Spleen (tissue), 11 donors: ENCODE results near the gene GPR26. TPM values are rescaled to one million over a fixed set of nuclear protein-coding genes. Genes with fewer than 3 reads are reported as not detected.

Source experiments
- DNase-seq: peaks from one replicate; pipeline ENCODE4 v3.0.0-alpha.2; 2020
- H3K27ac ChIP-seq, 8 donors: fragments of 200-600 bp; sonication (generic) in 7 of 8; 1 replicate in 4 of 8; 2 replicates in 4 of 8; pipeline versions ENCODE4 v1.5.0 to v1.8.0; 2016 to 2021; ENCODE audit warnings: inconsistent platforms in 4 of 8, mild to moderate bottlenecking in 4 of 8, moderate library complexity in 1 of 8
- H3K27me3 ChIP-seq, 7 donors: fragments of 200-600 bp; sonication (generic) in 6 of 7; replicated peaks in 1 of 7; 1 replicate in 4 of 7; 2 replicates in 3 of 7; pipeline versions ENCODE4 v1.5.0 to v1.8.0; 2016 to 2021; ENCODE audit warnings: inconsistent platforms in 3 of 7, mild to moderate bottlenecking in 1 of 7
- H3K36me3 ChIP-seq, 6 donors: fragments of 200-600 bp; sonication (generic) in 5 of 6; 1 replicate in 4 of 6; 2 replicates in 2 of 6; pipeline versions ENCODE4 v1.5.0 to v1.8.0; 2016 to 2021; ENCODE audit warnings: inconsistent platforms in 2 of 6
- H3K4me1 ChIP-seq, 6 donors: fragments of 200-600 bp; sonication (generic) in 5 of 6; 1 replicate in 3 of 6; 2 replicates in 3 of 6; pipeline versions ENCODE4 v1.5.0 to v1.8.0; 2016 to 2021; ENCODE audit warnings: inconsistent platforms in 3 of 6
- H3K4me3 ChIP-seq, 8 donors: fragments of 200-600 bp; sonication (generic) in 7 of 8; 1 replicate in 4 of 8; 2 replicates in 4 of 8; pipeline versions ENCODE4 v1.5.0 to v1.8.0; 2016 to 2021; ENCODE audit warnings: inconsistent platforms in 4 of 8, mild to moderate bottlenecking in 4 of 8, moderate library complexity in 2 of 8
- H3K9me3 ChIP-seq, 8 donors: fragments of 200-600 bp; sonication (generic) in 7 of 8; 1 replicate in 4 of 8; 2 replicates in 4 of 8; pipeline versions ENCODE4 v1.5.0 to v1.8.0; 2016 to 2021; ENCODE audit warnings: inconsistent platforms in 4 of 8
- POLR2A ChIP-seq, 3 donors: fragments of 450-650 bp; IDR thresholded peaks; one replicate each; pipeline ENCODE4 v1.5.1; 2017; ENCODE audit warnings: antibody characterized with exemption in 3 of 3, mild to moderate bottlenecking in 1 of 3
- POLR2AphosphoS5 ChIP-seq, 3 donors: sonication (generic); formaldehyde crosslinking; IDR thresholded peaks; one replicate each; pipeline ENCODE4 v1.5.1; 2017; ENCODE audit warnings: antibody characterized with exemption in 3 of 3
- WGBS, 5 donors: extraction: QIAGEN DNeasy Blood & Tissue Kit in 3 of 5; methylation state at CpG; one replicate each; pipeline versions ENCODE4 v1.1.5 to v1.1.7; 2013 to 2018; 5-methylcytosine and 5-hydroxymethylcytosine counted together
- intact Hi-C: fragments of 100-400 bp; cut with DNase I; formaldehyde crosslinking; loops from one replicate; pipeline ENCODE4 v1.15.0; 2023; ENCODE audit warnings: low total_unique reads
- polyA plus RNA-seq, 3 donors: library from polyadenylated mRNA; stranded (reverse); fragments of 200-250 nt; gene quantifications; one replicate each; pipeline ENCODE4 v1.2.1, GENCODE V29; 2013
- total RNA-seq, 7 donors: library from RNA; depleted of rRNA in 3 of 7; stranded (reverse); fragments of >200 nt in 3 of 7; fragmentation: NEBNext Ultra II Directional in 4 of 7; extraction: Animal tissue kit (Norgen Biotek cat#: 25700) in 4 of 7; gene quantifications; one replicate each; pipeline versions ENCODE4 v1.1.0 to v1.2.1, GENCODE V29; 2016 to 2021
- TF ChIP-seq, protein P1 (sequence below), 11 experiments: fragments of 200-600 bp in 7 of 11; fragments of 450-650 bp in 4 of 11; sonication (generic) in 4 of 11; IDR thresholded peaks in 8 of 11; conservative IDR thresholded peaks in 3 of 11; 1 replicate in 7 of 11; 2 replicates in 4 of 11; pipeline versions ENCODE4 v1.4.0 to v1.8.0; 2016 to 2021; ENCODE audit warnings: antibody characterized with exemption in 11 of 11, inconsistent platforms in 4 of 11, mild to moderate bottlenecking in 1 of 11
- donor health status: healthy with polysubstance abuse.
- donor health status: DM: no; HTN: no; CAD: no; lungs with moderate emphysema.
- donor health status: DM: no; HTN: no; CAD: no.
- donor health status: Bipolar disorder and iron deficiency.
- donor health status: healthy.
- donor health status: DM: no; HTN: no; CAD: no.
- donor health status: DM: yes; HTN: yes; CAD: no.

Gene GPR26
- total and polyA plus RNA-seq, 10 donors: not detected

DNA sequence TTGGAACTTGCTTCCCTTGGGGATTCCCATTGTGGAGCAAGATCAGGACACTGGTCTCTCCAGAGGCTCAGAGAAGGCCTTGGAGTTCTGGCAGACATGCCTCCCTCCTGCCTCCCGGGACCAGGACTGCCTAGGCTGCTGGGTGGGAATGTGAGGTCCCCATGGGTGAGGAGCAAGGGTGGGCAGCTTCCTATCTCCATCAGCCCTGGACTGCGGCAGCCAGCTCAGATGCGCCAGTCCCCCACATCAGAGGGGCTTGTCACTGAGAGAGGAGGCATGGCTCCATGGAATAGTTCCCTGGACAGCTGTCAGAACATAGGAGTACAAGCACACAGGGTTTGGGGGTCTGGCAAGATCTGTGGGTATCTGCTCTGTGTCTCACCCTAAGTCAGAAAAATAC is 17.3 kb downstream of the GPR26 start:
- no peaks in the 10 kb centered on the region for H3K36me3 ChIP-seq
- no peaks in the 10 kb centered on the region for H3K4me1 ChIP-seq
- no peaks in the 10 kb centered on the region for H3K9me3 ChIP-seq
- no peak for DNase-seq
- peaks cover 0 to 58% (median 0%) of the 10 kb centered on the region in 7 donors for H3K27me3 ChIP-seq
- TF ChIP-seq POLR2A (IDR thresholded peaks at IDR 0.05): no peak
- TF ChIP-seq, protein P1, sequence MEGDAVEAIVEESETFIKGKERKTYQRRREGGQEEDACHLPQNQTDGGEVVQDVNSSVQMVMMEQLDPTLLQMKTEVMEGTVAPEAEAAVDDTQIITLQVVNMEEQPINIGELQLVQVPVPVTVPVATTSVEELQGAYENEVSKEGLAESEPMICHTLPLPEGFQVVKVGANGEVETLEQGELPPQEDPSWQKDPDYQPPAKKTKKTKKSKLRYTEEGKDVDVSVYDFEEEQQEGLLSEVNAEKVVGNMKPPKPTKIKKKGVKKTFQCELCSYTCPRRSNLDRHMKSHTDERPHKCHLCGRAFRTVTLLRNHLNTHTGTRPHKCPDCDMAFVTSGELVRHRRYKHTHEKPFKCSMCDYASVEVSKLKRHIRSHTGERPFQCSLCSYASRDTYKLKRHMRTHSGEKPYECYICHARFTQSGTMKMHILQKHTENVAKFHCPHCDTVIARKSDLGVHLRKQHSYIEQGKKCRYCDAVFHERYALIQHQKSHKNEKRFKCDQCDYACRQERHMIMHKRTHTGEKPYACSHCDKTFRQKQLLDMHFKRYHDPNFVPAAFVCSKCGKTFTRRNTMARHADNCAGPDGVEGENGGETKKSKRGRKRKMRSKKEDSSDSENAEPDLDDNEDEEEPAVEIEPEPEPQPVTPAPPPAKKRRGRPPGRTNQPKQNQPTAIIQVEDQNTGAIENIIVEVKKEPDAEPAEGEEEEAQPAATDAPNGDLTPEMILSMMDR (IDR thresholded peaks at IDR 0.05 in 8 of 11, conservative IDR thresholded peaks at IDR 0.05 in 3 of 11): no peak
- no peak for TF ChIP-seq POLR2AphosphoS5 (IDR thresholded peaks at IDR 0.05)
- no peak overlapping the region for H3K27ac ChIP-seq
- intact Hi-C loops: no loop called here
- H3K4me3 ChIP-seq: no peak overlapping the region
- WGBS, 5 donors: 50 to 73% (median 62%) methylated on average over 2 to 3 of the region's 3 CpGs

GRCh38 chr10:123683865-123684264 is 17.7 kb downstream of the GPR26 start:
- TF ChIP-seq POLR2AphosphoS5 (IDR thresholded peaks at IDR 0.05) (no peak), POLR2A (IDR thresholded peaks at IDR 0.05) (no peak)
- TF ChIP-seq, protein P1 (IDR thresholded peaks at IDR 0.05 in 8 of 11, conservative IDR thresholded peaks at IDR 0.05 in 3 of 11): no peak
- no peaks in the 10 kb centered on the region for H3K9me3 ChIP-seq
- no peak overlapping the region for H3K27ac ChIP-seq
- H3K4me3 ChIP-seq: no peak overlapping the region
- DNase-seq: no peak
- WGBS, 5 donors: 67 to 81% (median 72%) methylated on average over 8 of the region's 8 CpGs
- H3K36me3 ChIP-seq: no peaks in the 10 kb centered on the region
- intact Hi-C loops: no loop called here
- no peaks in the 10 kb centered on the region for H3K4me1 ChIP-seq
- H3K27me3 ChIP-seq: peaks cover 0 to 55% (median 0%) of the 10 kb centered on the region in 7 donors

- intact Hi-C loops: no loop called here
- no peak for DNase-seq
- 75 to 82% (median 78%) methylated on average over 10 to 12 of the region's 12 CpGs for WGBS, 5 donors
Measured at GRCh38 chr10:123685260-123685659, 19.1 kb downstream of the GPR26 start.

DNA sequence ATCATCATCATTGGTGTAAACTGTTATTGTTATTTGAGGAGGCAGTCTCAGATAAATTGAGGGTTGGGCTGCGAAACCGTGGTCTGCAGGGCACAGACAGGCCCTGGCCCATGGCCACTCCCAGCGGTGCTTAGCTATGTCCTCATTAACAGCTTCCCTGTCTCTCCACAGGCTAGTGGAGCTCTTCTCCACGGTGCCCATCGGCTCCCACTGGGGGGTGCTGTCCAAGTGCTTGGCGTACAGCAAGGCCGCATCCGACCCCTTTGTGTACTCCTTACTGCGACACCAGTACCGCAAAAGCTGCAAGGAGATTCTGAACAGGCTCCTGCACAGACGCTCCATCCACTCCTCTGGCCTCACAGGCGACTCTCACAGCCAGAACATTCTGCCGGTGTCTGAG is 21.6 kb downstream of the GPR26 start:
- TF ChIP-seq POLR2A (IDR thresholded peaks at IDR 0.05) (no peak), POLR2AphosphoS5 (IDR thresholded peaks at IDR 0.05) (no peak)
- TF ChIP-seq, protein P1 (IDR thresholded peaks at IDR 0.05 in 8 of 11, conservative IDR thresholded peaks at IDR 0.05 in 3 of 11): no peak
- Histone ChIP-seq H3K36me3 (no peaks in the 10 kb centered on the region), H3K4me1 (no peaks in the 10 kb centered on the region), H3K4me3 (no peak overlapping the region), H3K9me3 (no peaks in the 10 kb centered on the region), H3K27me3 (peaks cover 0 to 28% (median 0%) of the 10 kb centered on the region in 7 donors), H3K27ac (no peak overlapping the region)
- intact Hi-C loops: no loop called here
- DNase-seq: no peak
- WGBS, 5 donors: 60 to 73% (median 70%) methylated on average over 13 of the region's 13 CpGs

More at GRCh38 chr10:123685260-123685659, 19.1 kb downstream of the GPR26 start:
- peaks cover 0 to 50% (median 0%) of the 10 kb centered on the region in 7 donors for H3K27me3 ChIP-seq
- no peaks in the 10 kb centered on the region for H3K36me3 ChIP-seq
- H3K27ac ChIP-seq: no peak overlapping the region
- no peaks in the 10 kb centered on the region for H3K9me3 ChIP-seq
- no peaks in the 10 kb centered on the region for H3K4me1 ChIP-seq
- TF ChIP-seq POLR2AphosphoS5 (IDR thresholded peaks at IDR 0.05): no peak
- TF ChIP-seq, protein P1 (IDR thresholded peaks at IDR 0.05 in 8 of 11, conservative IDR thresholded peaks at IDR 0.05 in 3 of 11): no peak
- TF ChIP-seq POLR2A (IDR thresholded peaks at IDR 0.05): no peak
- H3K4me3 ChIP-seq: no peak overlapping the region
